Neuronal stem cell (in vitro differentiated cells): Measurements from ENCODE around the gene COL13A1.

ENCODE experiments used
- DNase-seq: peaks from one replicate; pipeline ENCODE4 v3.0.0-alpha.2; 2013; ENCODE audit warnings: low spot score
- H2AFZ ChIP-seq: one replicate; pipeline ENCODE4 v1.6.1; 2013; ENCODE audit warnings: mild to moderate bottlenecking, low read length, inconsistent platforms
- H2AK5ac ChIP-seq: 2 replicates; pipeline ENCODE4 v1.6.1; 2013; ENCODE audit warnings: low read depth, mild to moderate bottlenecking, inconsistent platforms, low read length, moderate library complexity, mixed read lengths
- H2BK120ac ChIP-seq: 2 replicates; pipeline ENCODE4 v1.6.1; 2013; ENCODE audit warnings: low read depth, mild to moderate bottlenecking, inconsistent platforms, low read length, moderate library complexity, mixed read lengths
- H2BK12ac ChIP-seq: one replicate; pipeline ENCODE4 v1.6.1; 2013; ENCODE audit warnings: low read length, inconsistent platforms
- H2BK15ac ChIP-seq: 2 replicates; pipeline ENCODE4 v1.6.1; 2013; ENCODE audit warnings: mild to moderate bottlenecking, low read length, inconsistent platforms, mixed read lengths
- H2BK5ac ChIP-seq: one replicate; pipeline ENCODE4 v1.6.1; 2013; ENCODE audit warnings: inconsistent platforms, mild to moderate bottlenecking, low read length, moderate library complexity
- H3K14ac ChIP-seq: one replicate; pipeline ENCODE4 v1.6.1; 2013; ENCODE audit warnings: low read length, inconsistent platforms
- H3K18ac ChIP-seq: 2 replicates; pipeline ENCODE4 v1.6.1; 2013; ENCODE audit warnings: low read length, inconsistent platforms
- H3K23ac ChIP-seq: 2 replicates; pipeline ENCODE4 v1.6.1; 2013; ENCODE audit warnings: low read depth, mild to moderate bottlenecking, mixed read lengths, low read length, inconsistent platforms; ENCODE audit not compliant: poor library complexity
- H3K27ac ChIP-seq: replicated peaks from 3 replicates; pipeline ENCODE4 v1.5.1; 2013; ENCODE audit warnings: low read length, inconsistent platforms
- H3K27me3 ChIP-seq, 3 experiments: 2 replicates each; pipeline ENCODE4 v1.6.1; 2013; ENCODE audit warnings: low read length in 3 of 3, mild to moderate bottlenecking in 2 of 3, inconsistent platforms in 1 of 3, low read depth in 1 of 3, mixed read lengths in 1 of 3, moderate library complexity in 1 of 3; ENCODE audit not compliant: control insufficient read depth in 3 of 3, insufficient read depth in 3 of 3
- H3K36me3 ChIP-seq, 2 donors: replicated peaks in 1 of 2; 2 replicates each; pipeline ENCODE4 v1.6.1; 2013; ENCODE audit warnings: low read length in 2 of 2; ENCODE audit not compliant: control insufficient read depth in 2 of 2, insufficient read depth in 2 of 2
- H3K4ac ChIP-seq: 2 replicates; pipeline ENCODE4 v1.6.1; 2013; ENCODE audit warnings: inconsistent platforms, mild to moderate bottlenecking, low read length, moderate library complexity
- H3K4me1 ChIP-seq, 2 donors: 1 replicate in 1 of 2; 2 replicates in 1 of 2; pipeline ENCODE4 v1.6.1; 2013; ENCODE audit warnings: low read length in 2 of 2, low read depth in 1 of 2; ENCODE audit not compliant: control insufficient read depth in 2 of 2, insufficient read depth in 1 of 2
- H3K4me2 ChIP-seq: one replicate; pipeline ENCODE4 v1.6.1; 2013; ENCODE audit warnings: mild to moderate bottlenecking, low read length, inconsistent platforms; ENCODE audit not compliant: insufficient read depth, poor library complexity, severe bottlenecking
- H3K4me3 ChIP-seq, 2 donors: 2 replicates each; pipeline ENCODE4 v1.5.1; 2013; ENCODE audit warnings: low read length in 2 of 2, mild to moderate bottlenecking in 2 of 2, inconsistent platforms in 1 of 2, moderate library complexity in 1 of 2
- H3K79me1 ChIP-seq: one replicate; pipeline ENCODE4 v1.6.1; 2013; ENCODE audit warnings: low read depth, mild to moderate bottlenecking, inconsistent platforms, low read length, moderate library complexity
- H3K9ac ChIP-seq: one replicate; pipeline ENCODE4 v1.6.1; 2013; ENCODE audit warnings: mild to moderate bottlenecking, low read depth, low read length, inconsistent platforms; ENCODE audit not compliant: poor library complexity
- H3K9me3 ChIP-seq, 2 donors: replicated peaks in 1 of 2; 2 replicates each; pipeline versions ENCODE3 to v1.6.1; 2013; ENCODE audit warnings: low read length in 2 of 2, mild to moderate bottlenecking in 2 of 2, inconsistent platforms in 1 of 2, low read depth in 1 of 2, mixed read lengths in 1 of 2, moderate library complexity in 1 of 2; ENCODE audit not compliant: control insufficient read depth in 2 of 2, insufficient read depth in 1 of 2
- H4K8ac ChIP-seq: one replicate; pipeline ENCODE4 v1.6.1; 2013; ENCODE audit warnings: low read depth, mild to moderate bottlenecking, inconsistent platforms, low read length, moderate library complexity
- H4K91ac ChIP-seq: one replicate; pipeline ENCODE4 v1.6.1; 2013; ENCODE audit warnings: low read length, low read depth, mild to moderate bottlenecking, inconsistent platforms; ENCODE audit not compliant: poor library complexity
- whole genome bisulfite sequencing, 2 donors: extraction: QIAGEN DNeasy Blood & Tissue Kit; methylation state at CpG; one replicate each; pipeline ENCODE4 v1.1.7; 2013; ENCODE audit warnings: missing lambda C conversion rate in 2 of 2, mixed read lengths in 1 of 2; ENCODE audit not compliant: insufficient read length in 2 of 2, insufficient replicate concordance in 1 of 2; ENCODE audit errors: extremely low coverage in 2 of 2; 5-methylcytosine and 5-hydroxymethylcytosine counted together

COL13A1 gene

GRCh38 chr10:69807122-69807521, 5.4 kb downstream of the COL13A1 start:
- no peaks in the 10 kb centered on the region for H3K36me3 ChIP-seq
- no peak overlapping the region for H2AFZ ChIP-seq
- no peak overlapping the region for H3K27ac ChIP-seq
- H3K9me3 ChIP-seq, result no peaks in the 10 kb centered on the region
- H3K9ac ChIP-seq, result no peak overlapping the region
- no peak overlapping the region for H3K23ac ChIP-seq
- no peak overlapping the region for H3K4ac ChIP-seq
- H2BK120ac ChIP-seq, result no peak overlapping the region
- H2BK5ac ChIP-seq, result no peak overlapping the region
- peaks cover 0 to 24% (median 12%) of the 10 kb centered on the region in 3 experiments for H3K27me3 ChIP-seq
- no peak overlapping the region for H2BK15ac ChIP-seq
- no peak overlapping the region for H4K8ac ChIP-seq
- no peak overlapping the region for H3K18ac ChIP-seq
- no peak overlapping the region for H2AK5ac ChIP-seq
- no peak overlapping the region for H2BK12ac ChIP-seq
- H4K91ac ChIP-seq, result no peak overlapping the region
- H3K4me2 ChIP-seq, result no peak overlapping the region
- no CpG with 5 or more reads among the region's 2 CpGs for WGBS, 2 donors
- no peaks in the 10 kb centered on the region for H3K79me1 ChIP-seq
- H3K4me3 ChIP-seq, result no peak overlapping the region
- no peak overlapping the region for H3K14ac ChIP-seq
- DNase-seq, result no peak
- H3K4me1 ChIP-seq, result peaks cover 22 to 23% of the 10 kb centered on the region in 2 donors

GRCh38 chr10:69807696-69808095, 6.0 kb downstream of the COL13A1 start:
- no peak overlapping the region for H2BK5ac ChIP-seq
- H3K27ac ChIP-seq, result no peak overlapping the region
- DNase-seq, result no peak

GRCh38 chr10:69809318-69809717, 7.6 kb downstream of the COL13A1 start:
- no peak overlapping the region for H4K8ac ChIP-seq
- no peaks in the 10 kb centered on the region for H3K79me1 ChIP-seq
- WGBS, 2 donors, result no CpG with 5 or more reads among the region's 1 CpG
- no peak overlapping the region for H2AFZ ChIP-seq
- H2AK5ac ChIP-seq, result no peak overlapping the region
- no peak overlapping the region for H3K23ac ChIP-seq
- no peak overlapping the region for H3K4me3 ChIP-seq
- H3K4me2 ChIP-seq, result no peak overlapping the region
- DNase-seq, result no peak
- H3K14ac ChIP-seq, result no peak overlapping the region
- H2BK5ac ChIP-seq, result no peak overlapping the region
- no peak overlapping the region for H2BK120ac ChIP-seq
- H3K18ac ChIP-seq, result no peak overlapping the region
- no peak overlapping the region for H2BK12ac ChIP-seq
- no peak overlapping the region for H2BK15ac ChIP-seq
- H3K4ac ChIP-seq, result no peak overlapping the region
- no peak overlapping the region for H3K27ac ChIP-seq
- peaks cover 0 to 2% (median 0%) of the 10 kb centered on the region in 3 experiments for H3K27me3 ChIP-seq
- no peak overlapping the region for H3K9ac ChIP-seq
- H4K91ac ChIP-seq, result no peak overlapping the region
- H3K4me1 ChIP-seq, result peaks cover 12 to 22% of the 10 kb centered on the region in 2 donors
- no peaks in the 10 kb centered on the region for H3K36me3 ChIP-seq
- H3K9me3 ChIP-seq, result no peaks in the 10 kb centered on the region

More at GRCh38 chr10:69807696-69808095, 6.0 kb downstream of the COL13A1 start:
- Histone ChIP-seq H3K23ac (no peak overlapping the region), H4K91ac (no peak overlapping the region), H4K8ac (no peak overlapping the region), H2AFZ (no peak overlapping the region), H3K27me3 (peaks cover 0 to 18% (median 11%) of the 10 kb centered on the region in 3 experiments), H2BK12ac (no peak overlapping the region), H3K79me1 (no peaks in the 10 kb centered on the region), H3K36me3 (no peaks in the 10 kb centered on the region), H3K18ac (no peak overlapping the region), H3K9ac (no peak overlapping the region), H3K4me3 (no peak overlapping the region), H2AK5ac (no peak overlapping the region), H2BK120ac (no peak overlapping the region), H3K4me1 (peaks cover 17 to 22% of the 10 kb centered on the region in 2 donors), H3K4me2 (no peak overlapping the region), H3K9me3 (no peaks in the 10 kb centered on the region), H3K14ac (no peak overlapping the region), H3K4ac (no peak overlapping the region), H2BK15ac (no peak overlapping the region)
- no CpG with 5 or more reads among the region's 2 CpGs for WGBS, 2 donors

- H3K36me3 ChIP-seq, result no peaks in the 10 kb centered on the region
- no peak overlapping the region for H2BK12ac ChIP-seq
- H2AK5ac ChIP-seq, result no peak overlapping the region
- H3K23ac ChIP-seq, result no peak overlapping the region
- H3K4me2 ChIP-seq, result no peak overlapping the region
- no peak overlapping the region for H2BK15ac ChIP-seq
- H2BK5ac ChIP-seq, result peak overlapping the region; percentile 54
- peaks cover 12 to 22% of the 10 kb centered on the region in 2 donors for H3K4me1 ChIP-seq
- no peak overlapping the region for H3K4ac ChIP-seq
- no peak overlapping the region for H3K9ac ChIP-seq
- no peak overlapping the region for H3K27ac ChIP-seq
- peak overlapping the region; percentile 3 for H2AFZ ChIP-seq
- H4K8ac ChIP-seq, result no peak overlapping the region
- H3K18ac ChIP-seq, result peak overlapping the region; percentile 55
- no peaks in the 10 kb centered on the region for H3K9me3 ChIP-seq
- H2BK120ac ChIP-seq, result no peak overlapping the region
- WGBS, 2 donors, result no CpG with 5 or more reads among the region's 9 CpGs
- no peak for DNase-seq
- no peaks in the 10 kb centered on the region for H3K79me1 ChIP-seq
- no peak overlapping the region for H3K14ac ChIP-seq
- no peaks in the 10 kb centered on the region for H3K27me3 ChIP-seq
- H4K91ac ChIP-seq, result no peak overlapping the region
- H3K4me3 ChIP-seq, result no peak overlapping the region
These were observed 8.4 kb downstream of the COL13A1 start for GRCh38 chr10:69810097-69810496.
